H1 (cell line): ENCODE measurements around the gene CAPZA3. TPM values are rescaled to one million over a fixed set of nuclear protein-coding genes. Genes with fewer than 3 reads are reported as not detected.

Experiments used
- BCL11A ChIP-seq, 2 experiments: IDR thresholded peaks; one replicate each; pipeline ENCODE4 v1.6.1; 2011; ENCODE audit warnings: low read depth in 2 of 2, low read length in 2 of 2, mild to moderate bottlenecking in 2 of 2
- KDM4A ChIP-seq: IDR thresholded peaks from one replicate; pipeline ENCODE4 v1.7.1; 2012; ENCODE audit warnings: low read depth, mild to moderate bottlenecking, moderate library complexity, low read length, inconsistent platforms; ENCODE audit not compliant: severe bottlenecking
- POU5F1 ChIP-seq: IDR thresholded peaks from 2 replicates; pipeline ENCODE4 v1.6.1; 2011; ENCODE audit warnings: low read depth, mild to moderate bottlenecking, low read length, moderate library complexity
- RFX5 ChIP-seq: IDR thresholded peaks from 2 replicates; pipeline ENCODE4 v1.6.1; 2011; ENCODE audit warnings: low read depth, low read length, improper control_type of control experiment, borderline replicate concordance
- SUZ12 ChIP-seq: fragments of 200-600 bp; sonication (generic); IDR thresholded peaks from 2 replicates; pipeline ENCODE4 v1.6.1; 2012; ENCODE audit warnings: mild to moderate bottlenecking, inconsistent platforms, low read length, moderate library complexity, mixed read lengths
- YY1 ChIP-seq: IDR thresholded peaks from 2 replicates; pipeline ENCODE4 v1.6.1; 2011; ENCODE audit warnings: low read depth, mild to moderate bottlenecking, low read length
- polyA plus RNA-seq, 7 experiments: library from polyadenylated mRNA; depleted of rRNA in 3 of 7; stranded (reverse) in 5 of 7; unstranded in 2 of 7; fragments of >200 nt in 5 of 7; fragments of 200-250 nt in 2 of 7; gene quantifications; 1 replicate in 5 of 7; 2 replicates in 1 of 7; 4 replicates in 1 of 7; pipeline versions ENCODE4 v1.2.1 to v1.2.3, GENCODE V29; 2011 to 2013; ENCODE audit warnings: missing spikeins in 2 of 7, mixed read lengths in 2 of 7
- total RNA-seq: library from RNA; stranded (reverse); fragmentation: NEBNext Ultra II Directional; extraction: Animal tissue kit (Norgen Biotek cat#: 25700); gene quantifications from 2 replicates; pipeline ENCODE4 v1.2.1, GENCODE V29; 2021

CAPZA3 gene
- total and polyA plus RNA-seq, 2 of the 8 experiments (the other 6 are each of a cell fraction or from before 2014, with no cell fraction given), result not detected

DNA sequence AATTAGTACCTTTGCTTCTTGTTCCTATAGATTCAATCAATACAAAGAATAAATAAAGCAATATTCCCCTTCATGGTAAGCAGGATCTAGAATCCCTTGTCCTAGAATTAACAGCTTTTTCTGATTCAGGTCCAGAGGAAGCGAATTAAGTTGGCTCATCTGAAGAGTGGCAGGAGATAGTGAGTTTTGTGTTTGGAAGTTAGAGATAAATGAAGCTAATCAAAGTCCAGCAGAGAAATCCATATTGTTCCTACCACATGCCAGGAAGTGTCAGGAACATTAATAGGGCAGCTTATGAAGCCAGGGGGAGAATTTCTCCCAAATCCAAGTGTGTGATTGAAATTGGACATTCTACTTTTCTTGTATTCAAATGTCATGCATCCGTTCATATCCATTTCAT, 13.9 kb downstream of the CAPZA3 start (continued):
- no peak for TF ChIP-seq YY1
- TF ChIP-seq POU5F1, result no peak
- no peak for TF ChIP-seq RFX5
- TF ChIP-seq KDM4A, result no peak
- no peak for TF ChIP-seq SUZ12
- no peak for TF ChIP-seq BCL11A (IDR thresholded peaks at IDR 0.05; ENCODE audit: low read depth in 2 of 2, low read length in 2 of 2)
- TF ChIP-seq, all 59 proteins: peak for 0
